ENCODE data around the gene WDR37.

WDR37 gene

GRCh38 chr10:1074748-1075308 is 18.6 kb downstream of the WDR37 start:
- DNase-seq (ENCODE audit: low read depth in 3 of 3) = no peak

GRCh38 chr10:1078668-1079067 is 22.5 kb downstream of the WDR37 start:
- no peak for DNase-seq (ENCODE audit: low read depth in 3 of 3)

- no peak for DNase-seq (ENCODE audit: low read depth in 3 of 3)
Measured at GRCh38 chr10:1083581-1083980, 27.4 kb downstream of the WDR37 start.

GRCh38 chr10:1084011-1084950 is 28.1 kb downstream of the WDR37 start:
- DNase-seq (ENCODE audit: low read depth in 3 of 3) = no peak

GRCh38 chr10:1085258-1085657 is 29.1 kb downstream of the WDR37 start:
- DNase-seq (ENCODE audit: low read depth in 3 of 3) = no peak

GRCh38 chr10:1086787-1087186 is 30.6 kb downstream of the WDR37 start:
- no peak for DNase-seq (ENCODE audit: low read depth in 3 of 3)

GRCh38 chr10:1089017-1089689 is 33.0 kb downstream of the WDR37 start:
- DNase-seq (ENCODE audit: low read depth in 3 of 3) = no peak

GRCh38 chr10:1090696-1091095 is 34.5 kb downstream of the WDR37 start:
- no peak for DNase-seq (ENCODE audit: low read depth in 3 of 3)

- no peak for DNase-seq (ENCODE audit: low read depth in 3 of 3)
Measured at GRCh38 chr10:1093696-1094095, 37.5 kb downstream of the WDR37 start.

- peak in 2 of 3 experiments; percentile 46 to 72 for DNase-seq (ENCODE audit: low read depth in 3 of 3)
Measured at GRCh38 chr10:1094112-1095057, 38.2 kb downstream of the WDR37 start.

GRCh38 chr10:1095498-1095897 is 39.3 kb downstream of the WDR37 start:
- DNase-seq (ENCODE audit: low read depth in 3 of 3) = no peak

- no peak for DNase-seq (ENCODE audit: low read depth in 3 of 3)
Measured at GRCh38 chr10:1096287-1096889, 40.2 kb downstream of the WDR37 start.

- DNase-seq (ENCODE audit: low read depth in 3 of 3) = no peak
Measured at GRCh38 chr10:1097436-1097835, 41.3 kb downstream of the WDR37 start.

- no peak for DNase-seq (ENCODE audit: low read depth in 3 of 3)
Measured at GRCh38 chr10:1100143-1100542, 44.0 kb downstream of the WDR37 start.

- DNase-seq (ENCODE audit: low read depth in 3 of 3) = no peak
Measured at GRCh38 chr10:1100691-1101368, 44.6 kb downstream of the WDR37 start.

- no peak for DNase-seq (ENCODE audit: low read depth in 3 of 3)
Measured at GRCh38 chr10:1101946-1102345, 45.8 kb downstream of the WDR37 start.

GRCh38 chr10:1102416-1102815 is 46.2 kb downstream of the WDR37 start:
- peak; percentile 10 to 60 (median 18) for DNase-seq (ENCODE audit: low read depth in 3 of 3)

GRCh38 chr10:1102831-1103230 is 46.6 kb downstream of the WDR37 start:
- no peak for DNase-seq (ENCODE audit: low read depth in 3 of 3)

GRCh38 chr10:1103551-1103950 is 47.4 kb downstream of the WDR37 start:
- no peak for DNase-seq (ENCODE audit: low read depth in 3 of 3)

GRCh38 chr10:1104971-1105370 is 48.8 kb downstream of the WDR37 start:
- DNase-seq (ENCODE audit: low read depth in 3 of 3) = no peak

GRCh38 chr10:1107004-1107403 is 50.8 kb downstream of the WDR37 start:
- no peak for DNase-seq (ENCODE audit: low read depth in 3 of 3)
